DMS153 treated with DMSO at 0.1 percent for 48 hours (cell line): ENCODE data around the gene CHCHD4.

Source experiments
- DNase-seq: peaks from one replicate; lab custom pipeline; 2025; ENCODE audit not compliant: unreplicated experiment; lab: John Stamatoyannopoulos, UW

Gene CHCHD4

GRCh38 chr3:14137004-14137403, 12.3 kb upstream of the CHCHD4 start:
- DNase-seq: no peak

GRCh38 chr3:14135581-14135980, 10.9 kb upstream of the CHCHD4 start:
- DNase-seq: no peak

GRCh38 chr3:14134291-14134690, 9.6 kb upstream of the CHCHD4 start:
- no peak for DNase-seq

GRCh38 chr3:14133876-14134275, 9.2 kb upstream of the CHCHD4 start:
- DNase-seq: no peak

GRCh38 chr3:14133188-14133800, 8.6 kb upstream of the CHCHD4 start:
- DNase-seq: no peak

GRCh38 chr3:14132689-14133088, 8.0 kb upstream of the CHCHD4 start:
- DNase-seq: no peak

GRCh38 chr3:14132120-14132519, 7.5 kb upstream of the CHCHD4 start:
- no peak for DNase-seq

GRCh38 chr3:14131134-14131533, 6.5 kb upstream of the CHCHD4 start:
- no peak for DNase-seq

GRCh38 chr3:14130707-14131106, 6.0 kb upstream of the CHCHD4 start:
- DNase-seq: no peak

- no peak for DNase-seq
Observed at GRCh38 chr3:14130230-14130629, 5.6 kb upstream of the CHCHD4 start.

- no peak for DNase-seq
Observed at GRCh38 chr3:14129296-14129695, 4.6 kb upstream of the CHCHD4 start.

- DNase-seq: no peak
Observed at GRCh38 chr3:14128724-14129123, 4.1 kb upstream of the CHCHD4 start.

- no peak for DNase-seq
Observed at GRCh38 chr3:14127516-14128161, 3.0 kb upstream of the CHCHD4 start.

- DNase-seq: no peak
Observed at GRCh38 chr3:14126887-14127505, 2.3 kb upstream of the CHCHD4 start.

GRCh38 chr3:14126017-14126886, 1.6 kb upstream of the CHCHD4 start:
- DNase-seq: no peak

GRCh38 chr3:14125193-14126016, 735 bp upstream of the CHCHD4 start:
- DNase-seq: no peak

GRCh38 chr3:14124223-14124614, 451 bp downstream of the CHCHD4 start:
- DNase-seq: no peak

GRCh38 chr3:14123308-14124222, 1.1 kb downstream of the CHCHD4 start:
- DNase-seq: no peak

- no peak for DNase-seq
Observed at GRCh38 chr3:14122301-14122700, 2.4 kb downstream of the CHCHD4 start.

GRCh38 chr3:14121859-14122258, 2.8 kb downstream of the CHCHD4 start:
- no peak for DNase-seq
